Kidney glomerular epithelial cell (primary cell): ENCODE data around the gene DPYD.

Experiments
- DNase-seq: peaks from one replicate; lab custom pipeline; 2025; lab: John Stamatoyannopoulos, UW

DPYD gene

GRCh38 chr1:97529600-97529999 is 391.2 kb downstream of the DPYD start:
- DNase-seq = no peak

DNA sequence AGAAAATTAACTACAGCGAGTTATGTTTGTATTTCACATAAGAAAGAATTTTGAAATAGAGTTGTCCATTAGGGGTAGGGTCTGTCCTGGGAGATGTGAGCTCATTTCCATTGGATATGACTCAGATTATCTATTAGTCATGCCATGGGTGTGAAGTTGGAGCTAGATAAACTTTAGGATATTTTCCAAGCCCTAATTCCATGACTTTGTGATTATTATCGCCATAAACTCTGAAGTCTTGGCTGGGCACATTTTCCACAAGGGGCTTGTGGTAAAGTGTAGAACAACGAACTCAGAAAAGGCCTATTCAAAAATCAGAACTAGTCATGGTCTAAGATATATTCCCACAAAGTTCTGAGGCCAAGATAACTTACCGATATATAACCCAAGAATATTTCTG is 396.6 kb downstream of the DPYD start:
- no peak for DNase-seq

DNA sequence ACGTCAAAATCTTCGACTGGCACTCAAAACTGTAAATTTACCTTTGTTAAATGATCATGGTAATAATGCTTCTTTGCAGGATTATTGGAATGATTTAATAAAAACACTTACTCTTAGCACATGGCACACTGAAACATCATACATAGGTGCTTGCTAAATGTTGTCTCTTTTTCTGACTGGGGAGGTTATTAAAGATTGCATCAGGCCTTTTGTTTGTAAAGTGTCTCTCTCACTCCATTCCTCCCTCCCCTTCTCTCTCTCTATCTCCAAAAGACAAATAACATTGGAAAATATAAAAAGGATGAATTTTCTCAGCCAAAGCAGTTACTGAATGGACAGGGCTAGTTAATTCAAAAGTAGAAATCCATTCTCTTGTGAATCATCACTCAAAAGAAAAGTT is 404.2 kb downstream of the DPYD start:
- DNase-seq = no peak

DNA sequence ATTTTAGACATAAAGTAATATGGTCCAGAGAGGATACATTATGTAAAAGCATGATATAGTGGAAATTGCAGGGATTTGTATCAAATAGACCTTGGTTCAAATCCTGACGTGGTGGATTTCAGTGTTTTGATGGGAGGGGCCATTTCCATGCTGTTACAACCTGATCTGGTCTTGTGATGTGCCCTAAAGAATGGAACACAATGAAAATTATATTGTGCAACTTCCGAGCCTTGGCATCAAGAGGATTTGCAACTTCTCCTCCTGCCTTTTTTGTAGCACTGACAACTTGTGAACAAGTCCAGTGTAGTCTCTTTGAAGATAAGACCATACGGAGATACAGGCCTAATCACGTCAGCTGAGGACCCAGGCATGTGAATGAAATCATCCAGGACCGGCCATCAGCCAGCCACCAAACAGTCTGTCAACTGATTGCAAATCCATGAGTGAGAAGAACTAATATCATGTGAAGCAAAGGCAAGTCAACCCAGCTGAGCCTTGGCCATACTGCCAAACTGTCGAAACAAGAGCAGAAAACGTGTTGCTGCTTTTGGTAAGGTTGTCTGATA is 412.1 kb downstream of the DPYD start:
- DNase-seq = no peak

DNA sequence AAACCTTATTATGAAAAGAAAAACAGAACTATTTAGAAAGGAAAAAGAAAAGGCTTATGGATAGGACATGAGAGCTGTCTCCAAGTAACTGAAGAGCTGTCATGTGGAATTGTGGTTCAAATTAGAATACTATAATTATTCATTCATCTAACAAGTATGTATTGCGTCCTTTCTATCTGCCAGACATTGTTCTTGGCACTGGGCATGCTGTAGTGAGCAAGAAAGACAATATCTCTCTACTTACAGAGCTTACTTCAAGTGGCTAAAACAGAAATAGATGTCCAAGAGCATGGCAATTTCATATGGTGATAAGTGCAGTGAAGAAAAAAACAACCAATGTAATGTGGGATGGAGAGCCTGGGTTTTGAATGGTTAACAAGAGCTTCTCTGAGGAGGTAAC is 413.0 kb downstream of the DPYD start:
- no peak for DNase-seq

DNA sequence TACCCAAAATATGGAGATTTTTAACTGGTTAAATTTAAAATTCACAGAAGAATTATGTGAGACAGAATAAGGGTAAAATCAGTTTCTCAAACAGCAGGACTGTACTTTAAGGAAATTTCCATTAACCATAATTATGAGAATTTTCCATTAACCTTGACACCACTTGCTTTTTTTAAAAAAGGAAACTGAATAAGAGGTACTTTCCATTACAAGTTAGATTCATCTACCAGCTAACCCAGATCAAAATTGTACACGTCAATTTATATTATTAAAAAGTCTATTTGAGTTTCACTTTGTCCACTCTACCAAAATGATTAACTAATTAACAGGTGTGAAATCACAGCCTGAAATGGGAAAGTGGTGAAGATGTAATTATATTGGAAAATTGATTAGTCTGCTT is 414.5 kb downstream of the DPYD start:
- no peak for DNase-seq

- no peak for DNase-seq
Measured at GRCh38 chr1:97505816-97506215, 415.0 kb downstream of the DPYD start.

DNA sequence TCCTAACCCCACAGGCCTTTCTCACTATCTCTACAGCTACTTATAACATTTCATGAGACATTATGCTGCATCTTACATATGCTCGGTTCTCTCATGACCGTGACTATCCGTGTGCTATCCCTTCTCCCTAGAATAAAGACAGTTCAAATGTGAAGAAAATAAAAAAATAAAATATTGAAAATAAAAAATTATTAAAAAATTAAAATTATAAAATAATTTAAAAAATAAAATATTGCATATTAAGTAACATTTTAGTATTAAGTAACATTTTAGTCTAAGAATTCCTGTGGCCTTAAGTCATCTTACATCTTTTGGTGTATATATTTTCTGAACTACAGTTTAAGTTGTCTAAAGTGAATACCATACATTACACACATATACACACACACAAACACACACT is 415.5 kb downstream of the DPYD start:
- DNase-seq = no peak

- no peak for DNase-seq
Measured at GRCh38 chr1:97502360-97502759, 418.5 kb downstream of the DPYD start.

GRCh38 chr1:97501628-97502027 is 419.2 kb downstream of the DPYD start:
- no peak for DNase-seq

DNA sequence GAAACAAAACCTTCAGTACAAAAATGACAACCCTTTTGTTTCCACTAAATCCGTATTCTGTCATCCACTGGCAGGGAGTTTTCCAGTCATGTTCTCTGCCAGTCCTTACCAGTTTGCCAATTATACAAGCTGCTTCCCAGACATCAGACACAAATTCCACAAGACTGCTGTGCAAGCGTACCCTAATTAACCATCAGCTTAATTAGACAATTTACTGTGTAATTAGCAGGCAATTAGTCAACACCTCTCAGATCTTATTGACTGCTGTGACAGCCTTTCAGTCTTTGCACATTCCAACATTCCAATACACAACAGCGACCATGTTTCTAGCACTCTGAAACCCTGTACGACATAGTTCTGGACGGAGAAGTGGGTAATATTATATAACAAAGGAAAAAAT is 420.1 kb downstream of the DPYD start:
- DNase-seq = no peak

DNA sequence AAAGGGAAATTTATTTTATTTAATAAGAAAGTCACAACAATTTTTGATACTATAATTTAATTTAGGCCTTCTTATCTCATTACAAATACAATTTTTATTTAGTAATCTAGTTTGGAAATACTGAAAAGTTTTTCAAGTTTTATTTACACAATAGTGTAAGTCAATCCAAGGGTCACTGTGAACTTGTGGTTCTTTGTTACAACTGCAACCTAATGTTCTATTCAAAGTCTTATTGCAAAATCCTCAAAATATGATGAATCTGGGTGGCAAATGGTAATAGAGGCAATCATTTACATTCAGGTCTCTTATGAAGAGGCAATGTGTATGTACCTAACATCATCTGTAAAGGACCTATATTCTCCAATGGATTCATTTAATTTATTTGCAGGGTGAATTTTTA is 421.2 kb downstream of the DPYD start:
- no peak for DNase-seq

DNA sequence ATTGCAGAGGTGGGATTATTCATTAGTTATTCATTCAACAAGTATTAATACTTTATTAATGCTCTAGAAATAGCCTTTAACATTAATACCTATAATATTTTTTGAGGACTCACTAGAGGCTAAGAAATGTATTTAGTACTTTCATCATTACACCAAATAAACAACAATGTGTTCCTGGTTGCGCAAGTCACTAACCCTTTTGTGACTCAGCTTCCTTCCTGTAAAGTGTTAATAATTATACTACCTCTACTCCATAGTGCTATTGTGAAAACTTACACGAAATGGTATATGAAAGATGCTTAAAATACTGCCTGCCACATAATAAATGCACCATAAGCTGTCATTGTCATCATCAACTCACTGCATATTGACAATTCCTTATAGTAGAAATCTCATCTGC is 431.0 kb downstream of the DPYD start:
- DNase-seq = peak; percentile 8

DNA sequence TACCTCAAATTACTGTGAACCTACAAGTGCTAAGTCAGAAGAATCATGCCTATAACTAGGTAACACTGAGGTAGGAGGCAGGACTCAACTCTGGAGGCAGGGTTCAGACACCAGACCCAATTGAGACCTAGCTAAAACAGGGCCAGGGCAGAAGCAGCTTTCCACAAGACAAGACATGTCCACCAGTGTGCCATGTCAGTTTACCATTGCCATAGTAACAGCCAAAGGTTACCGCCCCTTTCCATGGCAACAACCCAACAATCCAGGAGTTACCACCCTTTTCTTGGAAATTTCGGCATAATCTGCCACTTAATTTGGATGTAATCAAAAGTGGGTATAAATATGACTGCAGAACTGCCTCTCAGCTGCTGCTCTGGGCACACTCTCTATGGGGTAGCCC is 432.3 kb downstream of the DPYD start:
- no peak for DNase-seq

- no peak for DNase-seq
Measured at GRCh38 chr1:97482022-97482421, 438.8 kb downstream of the DPYD start.

DNA sequence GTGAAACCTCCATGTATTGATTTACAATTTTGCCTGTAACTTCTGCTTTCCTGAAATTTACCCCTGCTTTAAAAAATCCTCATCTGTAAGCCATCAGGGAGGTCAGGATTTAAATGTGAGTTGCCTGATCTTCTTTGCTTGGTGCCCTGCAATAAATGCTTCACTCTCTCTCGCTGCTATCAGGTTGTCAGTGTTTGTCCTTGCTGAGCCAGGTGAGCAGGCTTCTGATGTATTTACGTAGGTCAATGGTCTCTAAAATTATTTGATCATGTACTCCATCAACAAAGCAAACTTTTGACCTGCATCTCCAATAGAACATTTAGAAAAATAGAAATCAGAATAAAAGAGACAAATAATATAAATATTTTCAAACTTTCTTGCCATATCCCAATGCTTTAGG is 453.4 kb downstream of the DPYD start:
- no peak for DNase-seq

DNA sequence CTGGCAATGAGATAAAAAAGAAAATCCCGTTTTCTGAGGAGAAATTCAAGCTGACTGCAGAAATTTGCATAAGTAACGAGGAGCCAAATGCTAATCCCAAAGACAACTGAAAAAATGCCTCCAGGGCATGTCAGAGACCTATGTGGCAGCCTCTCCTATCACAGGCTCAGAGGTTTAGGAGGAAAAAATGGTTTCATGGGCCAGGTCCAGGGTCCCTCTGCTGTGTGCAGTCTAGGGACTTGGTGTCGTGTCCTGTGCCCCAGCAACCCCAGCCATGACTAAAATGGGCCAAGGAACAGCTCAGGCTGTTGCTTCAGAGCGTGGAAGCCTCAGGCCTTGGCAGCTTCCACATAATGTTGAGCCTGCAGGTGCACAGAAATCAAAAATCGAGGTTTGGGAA is 456.5 kb downstream of the DPYD start:
- DNase-seq = no peak

DNA sequence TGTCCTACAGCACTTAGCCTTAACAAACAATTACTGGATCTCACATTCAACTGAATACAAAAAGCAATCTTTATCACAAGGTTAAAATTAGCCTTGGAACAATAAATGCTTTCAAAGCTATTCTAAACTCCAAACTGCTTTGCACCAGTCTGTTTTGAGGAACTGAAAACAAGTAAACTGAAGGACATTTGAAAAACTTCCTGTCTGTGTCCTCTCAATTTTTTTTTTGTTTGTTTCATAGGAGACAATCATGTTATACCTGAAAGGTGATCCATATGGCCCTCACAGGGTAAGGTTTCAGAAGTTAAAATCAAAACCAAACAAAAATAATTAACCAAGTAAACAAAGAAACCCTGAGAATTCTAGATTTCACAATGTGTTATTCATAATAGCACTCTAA is 459.1 kb downstream of the DPYD start:
- no peak for DNase-seq

DNA sequence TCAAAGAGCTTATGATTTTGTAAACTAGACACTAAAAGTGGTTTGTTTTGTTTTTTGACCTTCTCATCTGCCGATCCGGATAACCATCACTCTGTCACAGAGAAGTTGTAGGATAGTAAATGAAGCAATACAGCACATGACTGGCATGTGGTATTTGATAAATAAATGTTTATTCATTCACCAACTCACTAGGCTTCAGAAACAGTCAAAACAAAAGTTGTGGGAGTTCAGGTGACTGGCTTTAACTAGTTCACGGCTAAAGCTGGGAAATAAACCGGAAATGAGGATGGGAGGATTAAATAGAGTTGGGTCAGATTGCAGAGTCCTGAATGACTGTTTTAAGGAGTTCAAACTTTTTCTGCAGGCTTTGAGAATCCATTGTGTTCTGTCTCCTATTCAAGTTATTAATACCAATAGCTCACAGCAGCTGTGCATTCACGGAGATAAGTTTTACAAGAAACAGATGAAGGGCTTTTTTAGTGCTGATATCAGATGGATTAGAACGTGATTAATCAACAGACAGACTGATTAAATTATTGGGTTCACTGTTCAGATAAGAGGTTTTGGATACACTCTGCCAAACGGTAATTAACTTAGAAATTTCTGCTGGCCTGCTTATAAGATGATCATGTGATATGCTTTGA is 463.3 kb downstream of the DPYD start:
- no peak for DNase-seq

DNA sequence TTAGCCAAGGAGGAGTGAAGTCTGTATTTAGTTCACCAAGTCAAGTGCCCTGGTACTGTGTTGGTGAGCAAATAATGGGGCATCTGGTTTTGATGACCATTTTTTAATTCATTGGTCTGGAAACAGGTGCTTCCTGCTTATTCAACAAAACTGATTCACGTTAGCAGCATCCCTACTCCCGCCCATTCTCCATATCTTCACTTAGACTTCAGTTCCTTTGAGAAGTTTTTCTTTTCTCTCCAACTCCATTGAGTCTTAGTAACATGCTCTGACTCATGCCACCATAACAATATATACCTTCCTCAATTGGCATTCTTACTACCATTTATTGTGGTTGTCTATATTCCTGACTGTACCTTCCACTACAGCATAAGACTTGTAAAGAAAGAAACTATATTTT is 468.9 kb downstream of the DPYD start:
- no peak for DNase-seq

DNA sequence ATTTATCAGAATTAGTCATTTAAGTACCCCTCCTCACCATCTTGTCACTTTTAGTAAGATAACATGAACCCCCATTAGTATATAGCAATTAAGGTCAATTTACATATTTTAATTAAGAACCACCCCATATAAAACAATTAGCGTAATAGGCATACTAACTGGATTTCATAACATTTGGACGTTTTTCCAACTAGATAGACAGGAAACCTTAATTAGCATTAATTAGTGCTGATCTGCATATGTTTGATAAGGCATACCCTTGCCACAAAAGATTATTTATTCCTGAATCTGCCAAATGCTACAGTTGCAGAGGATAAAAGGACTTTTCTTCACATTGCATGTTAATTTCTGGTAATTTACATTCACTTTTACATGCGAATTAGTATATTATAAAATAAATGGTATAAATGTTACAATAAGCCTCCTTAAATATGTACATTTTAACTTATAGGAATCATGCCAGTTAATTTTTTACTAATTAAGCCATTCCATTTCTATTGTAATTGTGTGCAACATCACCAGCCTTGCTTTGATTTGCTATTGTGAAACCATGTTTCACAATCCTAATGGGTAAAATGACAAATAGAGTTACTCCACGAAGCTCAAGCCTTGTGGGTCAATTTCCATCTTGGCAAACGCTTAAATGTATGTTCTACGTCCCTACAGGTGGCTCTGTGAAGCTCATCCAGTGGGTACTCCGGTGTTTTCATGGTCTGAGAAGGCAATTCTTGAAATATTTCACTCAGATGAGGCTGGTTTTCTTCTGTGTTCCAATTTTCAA is 469.6 kb downstream of the DPYD start:
- no peak for DNase-seq

DNA sequence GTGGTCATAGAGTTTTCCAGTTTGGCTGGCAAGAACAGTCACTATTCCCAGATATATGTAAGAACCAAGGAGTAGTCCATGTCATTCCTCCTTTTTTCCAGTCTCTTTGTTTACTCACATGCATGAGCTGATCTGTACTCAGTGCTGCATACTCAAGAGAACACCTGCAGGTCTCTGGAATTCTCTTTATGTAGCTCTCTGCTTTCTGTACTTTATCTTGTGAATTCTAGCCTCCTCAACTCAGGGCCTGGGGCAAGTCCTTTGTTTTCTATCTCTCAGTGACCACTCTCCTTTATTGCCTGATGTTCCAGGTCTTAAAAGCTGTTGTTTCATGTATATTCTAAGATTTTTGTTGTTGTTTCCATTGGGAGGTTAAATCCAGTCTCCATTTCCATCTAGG is 478.9 kb downstream of the DPYD start:
- DNase-seq = no peak

GRCh38 chr1:97433824-97434177 is 487.0 kb downstream of the DPYD start:
- no peak for DNase-seq
